Hindlimb muscle (tissue), 1 donor: ENCODE results near the gene GPR12. TPM values are rescaled to one million over a fixed set of nuclear protein-coding genes. Genes with fewer than 3 reads are reported as not detected.

Experiments used
- polyA plus RNA-seq: library from polyadenylated mRNA; unstranded; fragments of 120-200 nt; gene quantifications from one replicate; pipeline ENCODE4 v1.2.1, GENCODE V29; 2013; ENCODE audit not compliant: insufficient read length

The GPR12 gene
- polyA plus RNA-seq, 1 donor: 0.23 TPM

Other genes with a start within 250 kb of the GPR12 start
- 10.2 TPM for gene WASF3, start 203.1 kb downstream of the GPR12 start, polyA plus RNA-seq